Right lobe of liver (tissue), 6 donors: ENCODE results near the gene TNFRSF8. TPM values are rescaled to one million over a fixed set of nuclear protein-coding genes. Genes with fewer than 3 reads are reported as not detected.

Experiments
- ATAC-seq, 4 donors: fragments of 200-7000 bp; cut with Tn5 transposase; one replicate each; pipeline ENCODE4 v1.9.1; 2020; ENCODE audit warnings: mild to moderate bottlenecking in 4 of 4, moderate library complexity in 4 of 4
- DNase-seq, 3 donors: peaks; one replicate each; pipeline ENCODE4 v3.0.0-alpha.2; 2020
- H3K27ac ChIP-seq, 3 donors: fragments of 200-600 bp; one replicate each; pipeline ENCODE4 v1.8.0; 2022
- H3K27me3 ChIP-seq, 2 donors: fragments of 200-600 bp; one replicate each; pipeline ENCODE4 v1.8.0; 2022
- H3K36me3 ChIP-seq, 4 donors: fragments of 200-600 bp; sonication (generic) in 1 of 4; one replicate each; pipeline versions ENCODE4 v1.5.1 to v1.8.0; 2017 to 2022; ENCODE audit warnings: control low read depth in 1 of 4
- H3K4me1 ChIP-seq, 4 donors: fragments of 200-600 bp; sonication (generic) in 1 of 4; one replicate each; pipeline versions ENCODE4 v1.5.1 to v1.8.0; 2017 to 2022; ENCODE audit warnings: control low read depth in 1 of 4
- H3K4me3 ChIP-seq, 3 donors: fragments of 200-600 bp; one replicate each; pipeline ENCODE4 v1.8.0; 2022
- H3K9me3 ChIP-seq, 4 donors: fragments of 200-600 bp; sonication (generic) in 1 of 4; one replicate each; pipeline versions ENCODE4 v1.5.1 to v1.8.0; 2017 to 2022; ENCODE audit warnings: control low read depth in 1 of 4
- POLR2A ChIP-seq: fragments of 450-650 bp; IDR thresholded peaks from one replicate; pipeline ENCODE4 v1.6.1; 2017; ENCODE audit warnings: antibody characterized with exemption, mild to moderate bottlenecking
- WGBS: methylation state at CpG from one replicate; pipeline ENCODE4 v1.1.6; 2018; ENCODE audit warnings: low coverage, low lambda C conversion rate; ENCODE audit not compliant: insufficient coverage; ENCODE audit errors: missing lambda C conversion rate; 5-methylcytosine and 5-hydroxymethylcytosine counted together
- intact Hi-C, 2 donors: fragments of 100-400 bp; cut with DNase I; formaldehyde crosslinking; loops; one replicate each; pipeline versions ENCODE4 v1.11.2 to v1.14.1; 2022
- long read RNA-seq: library from polyadenylated mRNA; unstranded; transcript quantifications from one replicate; pipeline ENCODE4 v2.0.0, GENCODE V29; 2019
- total RNA-seq, 6 experiments: library from RNA; depleted of rRNA in 2 of 6; stranded (reverse); fragments of >200 nt in 2 of 6; fragmentation: NEBNext Ultra II Directional in 3 of 6; extraction: Animal tissue kit (Norgen Biotek cat#: 25700) in 3 of 6; gene quantifications; one replicate each; pipeline versions ENCODE4 v1.1.0 to v1.2.4, GENCODE V29; 2016 to 2023
- TF ChIP-seq, protein P1 (sequence below), 4 donors: fragments of 200-600 bp in 3 of 4; fragments of 450-650 bp in 1 of 4; IDR thresholded peaks; one replicate each; pipeline versions ENCODE4 v1.5.1 to v1.8.0; 2016 to 2022; ENCODE audit warnings: antibody characterized with exemption in 4 of 4, mild to moderate bottlenecking in 2 of 4
- donor health status: DM: no; HTN: yes; CAD: no.
- donor health status: DM: no; HTN: no; CAD: no.
- donor health status: DM: no; HTN: no; CAD: no.
- donor health status: DM: no; HTN: yes; CAD: no.
- donor health status: DM: no; HTN: yes; CAD: no.

The TNFRSF8 gene
- under 1 TPM in 5 of 6 experiments, not detected in 1; 0.12 to 0.29 (median 0.19) TPM for total RNA-seq
- long read RNA-seq, result 0 reads

DNA sequence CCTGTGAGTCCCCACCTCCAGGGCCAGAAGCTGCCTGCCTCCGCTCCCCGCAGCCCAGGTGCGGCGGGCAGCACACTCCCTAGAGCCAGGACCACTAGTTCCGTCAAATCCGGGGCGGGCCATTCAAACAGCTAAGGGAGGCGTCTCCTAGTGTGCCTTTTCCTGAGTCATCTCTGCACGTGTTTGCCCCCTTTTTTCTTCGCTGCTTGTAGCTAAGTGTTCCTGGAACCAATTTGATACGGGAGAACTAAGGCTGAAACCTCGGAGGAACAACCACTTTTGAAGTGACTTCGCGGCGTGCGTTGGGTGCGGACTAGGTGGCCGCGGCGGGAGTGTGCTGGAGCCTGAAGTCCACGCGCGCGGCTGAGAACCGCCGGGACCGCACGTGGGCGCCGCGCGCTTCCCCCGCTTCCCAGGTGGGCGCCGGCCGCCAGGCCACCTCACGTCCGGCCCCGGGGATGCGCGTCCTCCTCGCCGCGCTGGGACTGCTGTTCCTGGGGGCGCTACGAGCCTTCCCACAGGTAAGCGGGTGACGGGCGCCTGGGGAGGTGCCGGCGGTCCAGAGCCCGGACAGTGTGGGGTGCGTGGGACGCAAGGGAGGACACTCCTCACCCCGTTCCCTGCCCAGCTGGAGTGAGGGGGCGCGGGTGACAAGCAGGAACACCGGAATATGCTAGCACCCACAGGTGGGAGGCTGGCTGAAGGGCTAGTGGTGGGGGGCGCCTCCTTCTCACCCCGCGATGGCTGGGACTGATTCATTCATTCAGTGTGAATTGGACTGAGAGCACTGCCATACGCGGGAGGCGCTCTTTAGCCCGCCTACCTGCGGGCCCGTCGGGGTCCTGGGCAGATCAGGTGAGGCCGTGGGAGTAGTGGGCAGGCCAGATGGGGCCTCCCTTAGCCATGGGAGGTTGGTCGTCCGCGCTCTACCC lies at the start of gene TNFRSF8:
TNFRSF8 (plus strand) TSS at position 163 of the 932 bp plus-strand sequence; CDS start at position 459, 296 bp downstream.
- Histone ChIP-seq H3K4me3 (no peak within 1 kb of the TSS), H3K9me3 (no peaks in the 10 kb centered on the region), H3K27ac (no peak within 1 kb of the TSS), H3K27me3 (peaks cover 5 to 15% of the 10 kb centered on the region in 2 donors), H3K4me1 (no peaks in the 10 kb centered on the region), H3K36me3 (no peaks in the 10 kb centered on the region)
- TF ChIP-seq, protein P1, sequence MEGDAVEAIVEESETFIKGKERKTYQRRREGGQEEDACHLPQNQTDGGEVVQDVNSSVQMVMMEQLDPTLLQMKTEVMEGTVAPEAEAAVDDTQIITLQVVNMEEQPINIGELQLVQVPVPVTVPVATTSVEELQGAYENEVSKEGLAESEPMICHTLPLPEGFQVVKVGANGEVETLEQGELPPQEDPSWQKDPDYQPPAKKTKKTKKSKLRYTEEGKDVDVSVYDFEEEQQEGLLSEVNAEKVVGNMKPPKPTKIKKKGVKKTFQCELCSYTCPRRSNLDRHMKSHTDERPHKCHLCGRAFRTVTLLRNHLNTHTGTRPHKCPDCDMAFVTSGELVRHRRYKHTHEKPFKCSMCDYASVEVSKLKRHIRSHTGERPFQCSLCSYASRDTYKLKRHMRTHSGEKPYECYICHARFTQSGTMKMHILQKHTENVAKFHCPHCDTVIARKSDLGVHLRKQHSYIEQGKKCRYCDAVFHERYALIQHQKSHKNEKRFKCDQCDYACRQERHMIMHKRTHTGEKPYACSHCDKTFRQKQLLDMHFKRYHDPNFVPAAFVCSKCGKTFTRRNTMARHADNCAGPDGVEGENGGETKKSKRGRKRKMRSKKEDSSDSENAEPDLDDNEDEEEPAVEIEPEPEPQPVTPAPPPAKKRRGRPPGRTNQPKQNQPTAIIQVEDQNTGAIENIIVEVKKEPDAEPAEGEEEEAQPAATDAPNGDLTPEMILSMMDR (IDR thresholded peaks at IDR 0.05), result no peak
- no peak for TF ChIP-seq POLR2A
- ATAC-seq (peak in 1 of 4 donors; percentile 23), DNase-seq (no peak)
- no CpG with 5 or more reads among the region's 72 CpGs for WGBS
- intact Hi-C loops, result no loop called here

DNA sequence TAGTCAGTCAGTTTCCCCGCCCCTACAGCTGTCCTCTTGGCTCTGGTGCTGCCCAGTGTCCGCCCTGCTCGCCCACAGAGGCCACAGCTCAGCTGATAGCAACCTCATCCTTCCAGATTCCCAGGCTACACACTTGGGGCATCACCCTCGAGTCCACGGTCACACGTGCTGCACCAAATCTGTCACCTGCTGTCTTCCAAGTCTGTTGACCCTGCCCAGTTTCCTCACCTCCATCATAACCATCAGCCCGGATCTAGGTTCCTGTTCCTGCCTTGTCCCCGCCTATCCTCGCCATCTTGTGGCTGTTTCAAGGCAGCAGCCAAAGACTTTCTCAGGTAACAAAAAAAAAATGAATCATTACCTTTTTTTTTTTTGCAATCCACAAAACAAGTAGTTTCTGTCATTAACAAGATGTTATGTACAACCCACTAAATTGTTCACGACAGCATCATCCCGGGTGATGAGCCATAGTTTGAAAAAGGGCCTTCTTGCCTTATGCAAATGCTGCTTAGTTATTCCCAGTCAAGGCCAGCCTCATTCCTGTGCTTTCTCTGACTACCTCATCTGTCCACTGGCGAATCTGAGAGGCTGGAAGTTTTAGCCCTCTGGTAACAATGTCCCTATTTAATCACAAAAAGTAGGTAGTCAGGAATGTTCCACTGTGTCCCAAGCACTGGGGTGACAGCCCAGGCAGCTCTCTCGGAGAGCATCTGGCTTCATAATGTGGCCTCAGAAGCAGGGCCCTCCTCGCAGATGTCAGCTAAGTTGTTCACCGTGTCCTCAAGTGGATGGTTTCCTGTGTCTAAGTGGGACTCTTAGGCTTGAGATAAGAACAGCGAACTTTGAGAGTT lies 48.7 kb upstream of the TNFRSF8 start:
- WGBS, result 77% methylated on average over 16 of the region's 16 CpGs
- no peak for ATAC-seq
- intact Hi-C loops, result no loop called here
- Histone ChIP-seq H3K36me3 (peaks cover 0 to 40% (median 14%) of the 10 kb centered on the region in 4 donors), H3K27me3 (no peaks in the 10 kb centered on the region), H3K9me3 (no peaks in the 10 kb centered on the region), H3K4me3 (no peak overlapping the region), H3K27ac (no peak overlapping the region), H3K4me1 (peaks cover 0 to 5% (median 0%) of the 10 kb centered on the region in 4 donors)
- DNase-seq, result no peak
- TF ChIP-seq POLR2A, result no peak
- TF ChIP-seq, protein P1 (IDR thresholded peaks at IDR 0.05), result no peak

DNA sequence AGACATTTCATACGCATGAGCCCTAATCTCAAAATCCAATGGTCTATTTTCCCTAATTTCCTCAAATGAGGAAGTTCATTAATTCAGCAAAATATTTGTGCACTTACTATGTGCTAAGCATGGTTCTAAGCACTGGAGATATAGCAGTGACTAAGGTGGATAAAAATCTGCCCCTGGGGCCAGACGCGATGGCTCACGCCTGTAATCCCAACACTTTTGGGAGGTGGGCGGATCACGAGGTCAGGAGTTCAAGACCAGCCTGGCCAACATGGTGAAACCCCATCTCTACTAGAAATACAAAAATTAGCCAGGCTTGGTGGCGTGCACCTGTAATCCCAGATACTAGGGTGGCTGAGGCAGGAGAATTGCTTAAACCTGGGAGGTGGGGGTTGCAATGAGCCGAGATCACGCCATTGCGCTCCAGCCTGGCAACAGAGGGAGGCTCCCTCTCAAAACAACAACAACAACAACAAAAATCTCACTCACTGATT lies 48.1 kb upstream of the TNFRSF8 start:
- ATAC-seq, result no peak
- Histone ChIP-seq H3K4me3 (no peak overlapping the region), H3K36me3 (peaks cover 0 to 34% (median 11%) of the 10 kb centered on the region in 4 donors), H3K4me1 (peaks cover 0 to 5% (median 0%) of the 10 kb centered on the region in 4 donors), H3K27me3 (no peaks in the 10 kb centered on the region), H3K9me3 (no peaks in the 10 kb centered on the region), H3K27ac (no peak overlapping the region)
- 85% methylated on average over 7 of the region's 10 CpGs for WGBS
- intact Hi-C loops, result no loop called here
- TF ChIP-seq POLR2A, result no peak
- TF ChIP-seq, protein P1 (IDR thresholded peaks at IDR 0.05), result no peak
- DNase-seq, result no peak

DNA sequence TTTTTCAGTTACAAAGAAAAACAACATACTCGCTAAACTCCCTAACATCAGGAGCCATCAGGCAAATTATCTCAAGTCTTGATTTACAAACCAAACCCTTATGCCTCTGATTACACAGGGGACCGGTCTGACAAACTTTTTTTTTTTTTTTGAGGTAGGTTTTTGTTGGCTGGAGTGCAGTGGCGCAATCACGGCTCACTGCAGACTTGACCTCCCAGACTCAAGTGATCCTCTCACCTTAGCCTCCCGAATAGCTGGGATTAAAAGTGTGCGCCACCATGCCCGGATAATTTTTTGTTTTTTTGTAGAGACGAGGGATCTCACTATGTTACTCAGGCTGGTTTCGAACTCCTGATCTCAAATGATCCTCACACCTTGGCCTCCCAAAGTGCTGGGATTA lies 47.6 kb upstream of the TNFRSF8 start:
- Histone ChIP-seq H3K36me3 (peaks cover 0 to 30% (median 8%) of the 10 kb centered on the region in 4 donors), H3K27ac (no peak overlapping the region), H3K27me3 (no peaks in the 10 kb centered on the region), H3K4me1 (peaks cover 0 to 5% (median 0%) of the 10 kb centered on the region in 4 donors), H3K4me3 (no peak overlapping the region), H3K9me3 (no peaks in the 10 kb centered on the region)
- TF ChIP-seq, protein P1 (IDR thresholded peaks at IDR 0.05), result no peak
- no peak for TF ChIP-seq POLR2A
- intact Hi-C loops, result no loop called here
- ATAC-seq (no peak), DNase-seq (no peak)
- 91% methylated on average over 9 of the region's 9 CpGs for WGBS
